Panc1 (cell line): Measurements from ENCODE around the gene MRPL20. TPM values are rescaled to one million over a fixed set of nuclear protein-coding genes. Genes with fewer than 3 reads are reported as not detected.

ENCODE experiments used
- ATAC-seq: fragments of 200-7000 bp; cut with Tn5 transposase; 2 replicates; pipeline ENCODE4 v1.9.1; 2020; ENCODE audit warnings: mild to moderate bottlenecking, moderate library complexity
- BruUV-seq: library from RNA; stranded (reverse); fragments of 400-500 nt; replicated peaks from 2 replicates; lab custom pipeline; 2021; lab: Mats Ljungman, UMichigan
- CTCF ChIA-PET: fragments of 300-600 bp; sonication (Branson Sonifier 250); formaldehyde crosslinking; loops from one replicate; lab custom pipeline; 2022; ENCODE audit warnings: antibody characterized with exemption; lab: Charles Lee
- POLR2A ChIA-PET: fragments of 300-600 bp; sonication (Branson Sonifier 250); formaldehyde crosslinking; loops from one replicate; lab custom pipeline; 2022; ENCODE audit warnings: antibody characterized with exemption; lab: Charles Lee
- DNase-seq: peaks from one replicate; pipeline ENCODE4 v3.0.0-alpha.2; 2010; ENCODE audit warnings: low read depth, low spot score
- H3K27ac ChIP-seq: 2 replicates; pipeline ENCODE4 v1.5.1; 2011; ENCODE audit warnings: mild to moderate bottlenecking, low read length, inconsistent platforms
- H3K27me3 ChIP-seq: fragments of 200-500 bp; sonication (Bioruptor generic); 2 replicates; pipeline ENCODE4 v1.6.0; 2014; ENCODE audit warnings: low read length, inconsistent platforms; ENCODE audit not compliant: control insufficient read depth, insufficient read depth
- H3K36me3 ChIP-seq: fragments of 200-500 bp; sonication (Bioruptor generic); 2 replicates; pipeline ENCODE4 v1.5.1; 2014; ENCODE audit warnings: inconsistent platforms, mild to moderate bottlenecking, low read length, moderate library complexity; ENCODE audit not compliant: control insufficient read depth, insufficient read depth
- H3K4me1 ChIP-seq: 2 replicates; pipeline ENCODE4 v1.5.1; 2011; ENCODE audit warnings: inconsistent platforms, mild to moderate bottlenecking, low read length, moderate library complexity; ENCODE audit not compliant: control insufficient read depth, insufficient read depth
- H3K4me3 ChIP-seq, 2 experiments: 2 replicates each; pipeline ENCODE4 v1.5.1; 2011 to 2012; ENCODE audit warnings: low read depth in 2 of 2, low read length in 2 of 2, mild to moderate bottlenecking in 2 of 2, inconsistent platforms in 1 of 2, moderate library complexity in 1 of 2
- H3K9me3 ChIP-seq: fragments of 200-500 bp; sonication (Bioruptor generic); 2 replicates; pipeline ENCODE4 v1.5.1; 2014; ENCODE audit warnings: low read depth, mild to moderate bottlenecking, inconsistent platforms, low read length, moderate library complexity; ENCODE audit not compliant: control insufficient read depth, insufficient read depth
- CTCF ChIP-seq: fragments of 450-650 bp; IDR thresholded peaks from 2 replicates; pipeline ENCODE4 v1.5.1; 2017; ENCODE audit warnings: mild to moderate bottlenecking
- POLR2AphosphoS5 ChIP-seq: IDR thresholded peaks from 2 replicates; pipeline ENCODE4 v1.6.1; 2012; ENCODE audit warnings: mild to moderate bottlenecking, low read depth, low read length, moderate library complexity
- REST ChIP-seq, 2 experiments: IDR thresholded peaks; 2 replicates each; pipeline ENCODE4 v1.6.1; 2011 to 2012; ENCODE audit warnings: low read depth in 2 of 2, control low read depth in 1 of 2, low read length in 1 of 2, mild to moderate bottlenecking in 1 of 2, moderate library complexity in 1 of 2; ENCODE audit not compliant: insufficient read depth in 1 of 2
- SIN3A ChIP-seq: IDR thresholded peaks from 2 replicates; pipeline ENCODE4 v1.6.1; 2012; ENCODE audit warnings: low read depth, mild to moderate bottlenecking, low read length, moderate library complexity, borderline replicate concordance; ENCODE audit not compliant: insufficient read depth
- TCF7L2 ChIP-seq: IDR thresholded peaks from 2 replicates; pipeline ENCODE4 v1.6.1; 2011; ENCODE audit warnings: mild to moderate bottlenecking, low read depth, low read length, inconsistent platforms
- in situ Hi-C: cut with HindIII; loops from 2 replicates; pipeline ENCODE4 v1.10.0; 2016; ENCODE audit warnings: low sequenced_read_pairs, low pct_unique_long_range_greater_than_20kb
- intact Hi-C: fragments of 100-400 bp; cut with micrococcal nuclease; formaldehyde crosslinking; loops from one replicate; pipeline ENCODE4 v1.10.0; 2022; ENCODE audit not compliant: unreplicated experiment
- total RNA-seq: library from RNA; stranded (reverse); gene quantifications from one replicate; pipeline ENCODE4 v1.2.1, GENCODE V29; 2021; ENCODE audit not compliant: unreplicated experiment

The MRPL20 gene
- total RNA-seq, 1 experiment from 2014 or later: 196 TPM

- intact Hi-C loops (no loop called here), in situ Hi-C loops (no loop called here)
- ChIA-PET POLR2A (no interaction called here), CTCF (no interaction called here)
- Histone ChIP-seq H3K4me3 (no peak overlapping the region), H3K27ac (peak overlapping the region; percentile 85), H3K9me3 (no peaks in the 10 kb centered on the region), H3K27me3 (no peaks in the 10 kb centered on the region), H3K4me1 (peaks cover 48% of the 10 kb centered on the region), H3K36me3 (no peaks in the 10 kb centered on the region)
- no peak for TF ChIP-seq CTCF
- TF ChIP-seq SIN3A: 0 out of 2 replicates have a peak, but pooled peaks have one; percentile 49
- no peak for TF ChIP-seq REST (IDR thresholded peaks at IDR 0.05; ENCODE audit: insufficient read depth in 1 of 2, low read depth in 2 of 2, low read length in 1 of 2)
- TF ChIP-seq TCF7L2: no peak
- peak; percentile 64; the same call in 1 of the 2 replicates for TF ChIP-seq POLR2AphosphoS5
- TSS peak; percentile 68 for BruUV-seq
- peak; percentile 7 for ATAC-seq
- DNase-seq: no peak
Observed at GRCh38 chr1:1353389-1354151, 53.5 kb downstream of the MRPL20 start.

- TSS peak; percentile 80 for BruUV-seq
- ChIA-PET POLR2A (no interaction called here), CTCF (no interaction called here)
- DNase-seq: no peak
- Histone ChIP-seq H3K4me3 (no peak overlapping the region), H3K36me3 (no peaks in the 10 kb centered on the region; the same call in 1 of the 2 replicates), H3K9me3 (no peaks in the 10 kb centered on the region), H3K27ac (peak overlapping the region; percentile 85), H3K4me1 (peaks cover 41% of the 10 kb centered on the region), H3K27me3 (no peaks in the 10 kb centered on the region)
- no peak for ATAC-seq
- in situ Hi-C loops (no loop called here), intact Hi-C loops (no loop called here)
- TF ChIP-seq SIN3A (no peak), REST (IDR thresholded peaks at IDR 0.05; ENCODE audit: insufficient read depth in 1 of 2, low read depth in 2 of 2, low read length in 1 of 2) (no peak), TCF7L2 (no peak), CTCF (no peak), POLR2AphosphoS5 (no peak; the same call in 1 of the 2 replicates)
Observed at GRCh38 chr1:1352786-1353388, 54.2 kb downstream of the MRPL20 start.
